ENCODE data around the gene NAA11.

The NAA11 gene

GRCh38 chr4:79298027-79298426 lies 27.8 kb downstream of the NAA11 start:
- no peaks in the 10 kb centered on the region for H3K27me3 ChIP-seq (replicated peaks; ENCODE audit: control insufficient read depth, insufficient read depth, low read length)
- H3K36me3 ChIP-seq (ENCODE audit: control insufficient read depth, insufficient read depth, low read length) = no peaks in the 10 kb centered on the region
- TF ChIP-seq CTCF (IDR thresholded peaks at IDR 0.05; ENCODE audit: insufficient read depth, low read length, poor library complexity, severe bottlenecking) = peak; percentile 33
- H3K4me3 ChIP-seq (replicated peaks; ENCODE audit: low read depth, low read length) = no peak overlapping the region
- no peak for DNase-seq (ENCODE audit: extremely low read depth, insufficient read length)

GRCh38 chr4:79297479-79297878 lies 28.4 kb downstream of the NAA11 start:
- no peak for TF ChIP-seq CTCF (IDR thresholded peaks at IDR 0.05; ENCODE audit: insufficient read depth, low read length, poor library complexity, severe bottlenecking)
- DNase-seq (ENCODE audit: extremely low read depth, insufficient read length) = no peak
- no peaks in the 10 kb centered on the region for H3K36me3 ChIP-seq (ENCODE audit: control insufficient read depth, insufficient read depth, low read length)

GRCh38 chr4:79296768-79297428 lies 29.0 kb downstream of the NAA11 start:
- Histone ChIP-seq H3K27me3 (replicated peaks; ENCODE audit: control insufficient read depth, insufficient read depth, low read length) (no peaks in the 10 kb centered on the region), H3K36me3 (ENCODE audit: control insufficient read depth, insufficient read depth, low read length) (no peaks in the 10 kb centered on the region), H3K4me3 (replicated peaks; ENCODE audit: low read depth, low read length) (no peak overlapping the region)
- no peak for TF ChIP-seq CTCF (IDR thresholded peaks at IDR 0.05; ENCODE audit: insufficient read depth, low read length, poor library complexity, severe bottlenecking)
- DNase-seq (ENCODE audit: extremely low read depth, insufficient read length) = no peak

More at GRCh38 chr4:79297479-79297878, 28.4 kb downstream of the NAA11 start:
- no peaks in the 10 kb centered on the region for H3K27me3 ChIP-seq (replicated peaks; ENCODE audit: control insufficient read depth, insufficient read depth, low read length)
- no peak overlapping the region for H3K4me3 ChIP-seq (replicated peaks; ENCODE audit: low read depth, low read length)

- no peak for DNase-seq (ENCODE audit: extremely low read depth, insufficient read length)
- Histone ChIP-seq H3K36me3 (ENCODE audit: control insufficient read depth, insufficient read depth, low read length) (no peaks in the 10 kb centered on the region), H3K27me3 (replicated peaks; ENCODE audit: control insufficient read depth, insufficient read depth, low read length) (no peaks in the 10 kb centered on the region), H3K4me3 (replicated peaks; ENCODE audit: low read depth, low read length) (no peak overlapping the region)
- no peak for TF ChIP-seq CTCF (IDR thresholded peaks at IDR 0.05; ENCODE audit: insufficient read depth, low read length, poor library complexity, severe bottlenecking)
Measured at GRCh38 chr4:79295086-79295485, 30.8 kb downstream of the NAA11 start.

GRCh38 chr4:79294064-79294463 lies 31.8 kb downstream of the NAA11 start:
- Histone ChIP-seq H3K27me3 (replicated peaks; ENCODE audit: control insufficient read depth, insufficient read depth, low read length) (no peaks in the 10 kb centered on the region), H3K4me3 (replicated peaks; ENCODE audit: low read depth, low read length) (no peak overlapping the region), H3K36me3 (ENCODE audit: control insufficient read depth, insufficient read depth, low read length) (no peaks in the 10 kb centered on the region)
- no peak for DNase-seq (ENCODE audit: extremely low read depth, insufficient read length)
- no peak for TF ChIP-seq CTCF (IDR thresholded peaks at IDR 0.05; ENCODE audit: insufficient read depth, low read length, poor library complexity, severe bottlenecking)

- no peak overlapping the region for H3K4me3 ChIP-seq (replicated peaks; ENCODE audit: low read depth, low read length)
- peak; percentile 20 for DNase-seq (ENCODE audit: extremely low read depth, insufficient read length)
- H3K27me3 ChIP-seq (replicated peaks; ENCODE audit: control insufficient read depth, insufficient read depth, low read length) = no peaks in the 10 kb centered on the region
- TF ChIP-seq CTCF (IDR thresholded peaks at IDR 0.05; ENCODE audit: insufficient read depth, low read length, poor library complexity, severe bottlenecking) = no peak
- no peaks in the 10 kb centered on the region for H3K36me3 ChIP-seq (ENCODE audit: control insufficient read depth, insufficient read depth, low read length)
Measured at GRCh38 chr4:79292008-79292407, 33.9 kb downstream of the NAA11 start.

Data from GM06990 (cell line).